IPS-NIHi11 (cell line): ENCODE measurements around the gene ALKAL2.

Source experiments
- DNase-seq: peaks from one replicate; pipeline ENCODE4 v3.0.0; 2012; ENCODE audit warnings: mixed read lengths, low spot score

Gene ALKAL2

DNA sequence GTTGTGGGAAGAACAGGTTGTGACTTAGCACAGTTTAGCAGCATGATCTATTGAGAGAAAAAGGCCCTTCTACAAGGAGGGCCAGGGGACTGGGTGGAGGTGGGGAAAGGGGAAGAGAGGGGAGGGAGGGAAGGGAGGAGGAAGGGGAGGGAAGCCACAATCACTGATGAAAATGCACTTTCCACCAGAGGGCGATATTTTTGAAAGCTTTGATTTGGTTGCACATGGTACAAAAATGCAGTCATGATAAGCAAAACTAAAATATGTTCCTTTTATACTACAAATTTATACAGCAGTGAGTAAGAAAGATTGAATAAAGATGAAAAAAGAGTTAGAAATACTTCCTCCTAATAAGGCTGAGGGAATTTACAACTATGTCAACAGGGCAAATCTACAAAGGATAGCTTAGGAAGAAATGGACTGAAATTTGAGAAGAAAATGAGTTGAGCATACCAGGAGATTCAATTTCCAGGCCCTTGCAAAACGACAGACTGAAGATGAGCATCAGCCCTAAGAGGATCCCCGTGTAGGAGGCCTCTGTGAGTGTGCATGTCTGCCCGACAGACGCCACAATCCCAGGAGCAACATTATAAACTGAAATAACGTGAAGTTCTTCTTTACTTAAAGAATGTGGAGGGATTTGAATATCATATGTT lies 41.3 kb downstream of the ALKAL2 start:
- peak; percentile 49 for DNase-seq

DNA sequence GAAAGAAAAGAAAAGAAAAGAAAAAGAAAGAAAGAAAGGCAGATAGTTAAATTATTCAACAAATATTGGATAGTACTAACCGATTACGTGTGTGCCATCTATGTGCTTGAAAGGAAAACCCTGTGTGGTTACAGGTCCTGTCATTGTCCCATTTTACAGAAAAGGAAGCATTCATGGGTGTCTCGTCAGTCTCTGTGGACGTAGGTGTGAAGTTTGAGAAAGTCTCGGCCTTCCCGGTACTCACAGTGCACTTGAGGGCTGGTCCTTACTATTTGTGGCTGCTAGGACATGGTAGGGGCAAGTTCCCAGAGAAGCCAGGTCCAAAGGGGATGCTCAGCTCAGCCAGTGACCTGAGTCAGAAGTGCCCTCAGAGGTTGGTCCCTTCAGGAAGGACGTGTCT lies 43.3 kb downstream of the ALKAL2 start:
- DNase-seq = no peak

DNA sequence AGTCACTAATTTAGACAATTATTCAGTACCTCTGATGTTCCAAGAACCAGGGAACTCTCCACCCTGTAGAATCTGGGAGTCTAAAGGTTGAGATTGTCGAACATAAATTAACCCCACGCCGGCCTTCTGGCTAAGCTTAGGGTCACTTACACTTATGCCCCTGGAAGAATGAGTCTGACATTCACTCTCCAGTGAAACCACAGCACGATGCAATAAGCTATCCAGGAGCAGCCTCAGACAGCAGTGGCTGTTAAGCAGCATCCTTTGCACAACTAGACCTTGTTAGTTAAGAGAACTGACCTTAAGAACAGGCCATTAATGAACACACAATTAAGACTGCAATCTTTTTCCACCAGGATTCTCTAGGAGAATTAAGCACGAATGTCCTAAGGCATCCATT lies 49.0 kb downstream of the ALKAL2 start:
- DNase-seq = no peak

DNA sequence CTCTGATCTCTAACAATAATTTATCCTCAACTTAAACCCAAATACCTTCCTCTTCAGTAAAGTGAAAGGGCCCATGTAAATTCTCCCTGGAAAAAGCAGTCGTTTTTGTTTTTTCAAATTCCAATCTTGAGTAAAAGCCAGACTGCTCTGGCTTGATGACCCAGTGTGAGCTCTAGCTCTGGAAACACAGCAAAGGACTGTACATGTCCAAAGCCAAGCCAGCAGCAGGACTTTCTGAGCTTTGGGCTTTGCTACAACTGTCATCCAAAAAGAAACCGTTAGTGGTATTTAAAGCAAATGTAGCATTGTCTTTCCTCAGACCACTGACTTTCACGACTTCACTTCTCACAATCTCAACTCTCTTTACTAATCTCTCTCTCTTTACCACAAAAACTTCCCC lies 49.5 kb downstream of the ALKAL2 start:
- no peak for DNase-seq

DNA sequence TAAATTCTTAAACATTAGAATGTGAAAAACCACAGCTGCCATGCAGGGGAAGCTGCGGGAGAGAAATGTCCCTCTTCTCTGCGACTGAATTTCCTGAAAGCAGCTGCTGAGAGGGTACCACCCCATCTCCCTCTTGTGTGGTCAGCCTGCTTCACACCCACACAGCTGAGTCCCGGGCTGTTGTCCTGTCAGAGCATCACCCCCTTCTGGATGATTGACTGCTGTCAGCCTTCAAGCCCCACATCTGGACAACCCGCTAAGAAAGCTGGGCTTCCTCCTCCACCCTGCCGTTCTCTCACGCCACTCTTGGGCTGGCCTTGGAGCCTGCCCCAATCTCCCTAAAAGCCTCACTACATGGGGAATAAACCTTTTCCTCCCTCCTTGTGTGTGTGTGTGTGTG lies 50.0 kb downstream of the ALKAL2 start:
- no peak for DNase-seq

DNA sequence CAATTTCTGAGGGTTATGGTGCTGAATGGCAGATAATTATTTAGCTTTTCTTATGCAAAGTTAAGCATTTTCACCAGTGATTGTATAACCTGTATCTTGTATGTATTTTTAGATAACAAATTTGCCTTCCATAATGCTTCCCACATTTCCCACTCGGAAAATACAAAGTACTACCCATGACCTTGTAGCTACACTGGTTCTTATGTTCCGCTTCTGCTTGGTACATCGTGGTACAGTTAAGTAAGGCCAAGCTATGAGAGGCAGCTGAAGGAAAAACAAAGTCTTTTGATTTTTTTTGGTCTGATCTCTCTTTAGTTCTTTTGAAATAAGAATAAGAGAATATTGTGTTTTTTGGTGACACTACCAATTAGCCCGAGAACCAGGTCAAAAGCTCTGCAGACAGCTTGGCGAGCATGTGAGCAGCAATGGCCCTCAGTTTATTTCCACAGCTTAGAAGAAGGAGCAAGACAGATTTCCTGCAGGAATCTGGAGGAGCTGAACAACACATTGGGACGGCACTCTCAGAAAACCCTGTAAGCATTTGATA lies 50.8 kb downstream of the ALKAL2 start:
- DNase-seq = no peak

DNA sequence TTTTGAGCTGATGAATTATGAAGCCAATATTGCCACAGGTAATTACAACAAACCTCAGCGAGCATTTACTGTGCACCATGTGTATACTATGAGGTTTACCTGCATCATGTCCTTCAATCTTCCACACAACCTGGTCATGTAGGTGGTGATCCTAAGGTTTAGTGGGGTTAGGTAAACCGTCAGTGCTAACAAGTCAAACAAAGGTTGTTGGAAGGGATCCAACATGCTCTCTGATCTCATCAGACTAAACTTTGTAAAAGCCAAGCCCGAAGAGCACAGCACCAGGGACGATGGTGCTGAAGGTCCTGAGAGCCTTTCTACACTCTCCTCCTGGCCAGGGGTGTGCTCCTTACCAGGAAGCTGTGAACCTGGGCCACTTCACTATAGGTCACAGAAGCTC lies 53.5 kb downstream of the ALKAL2 start:
- no peak for DNase-seq

DNA sequence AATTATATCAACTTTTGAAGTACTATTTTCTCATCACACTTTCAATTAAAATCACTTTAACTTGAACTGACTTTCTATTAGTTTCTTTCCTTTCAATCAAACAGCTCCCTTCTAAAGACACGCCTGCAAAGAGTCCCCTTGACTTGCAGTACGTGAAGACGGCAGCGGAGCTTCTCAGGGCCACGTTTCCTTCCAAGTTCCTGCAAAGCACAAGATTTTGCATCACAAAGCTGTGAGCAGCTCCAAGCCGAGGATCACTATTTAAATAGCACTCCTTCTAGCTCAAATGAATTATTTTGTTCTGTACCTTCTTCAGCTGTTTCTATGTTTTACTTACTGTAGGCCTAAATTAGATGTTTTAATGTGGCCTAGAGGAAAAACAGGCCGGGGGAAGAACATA lies 54.9 kb downstream of the ALKAL2 start:
- peak; percentile 69 for DNase-seq

DNA sequence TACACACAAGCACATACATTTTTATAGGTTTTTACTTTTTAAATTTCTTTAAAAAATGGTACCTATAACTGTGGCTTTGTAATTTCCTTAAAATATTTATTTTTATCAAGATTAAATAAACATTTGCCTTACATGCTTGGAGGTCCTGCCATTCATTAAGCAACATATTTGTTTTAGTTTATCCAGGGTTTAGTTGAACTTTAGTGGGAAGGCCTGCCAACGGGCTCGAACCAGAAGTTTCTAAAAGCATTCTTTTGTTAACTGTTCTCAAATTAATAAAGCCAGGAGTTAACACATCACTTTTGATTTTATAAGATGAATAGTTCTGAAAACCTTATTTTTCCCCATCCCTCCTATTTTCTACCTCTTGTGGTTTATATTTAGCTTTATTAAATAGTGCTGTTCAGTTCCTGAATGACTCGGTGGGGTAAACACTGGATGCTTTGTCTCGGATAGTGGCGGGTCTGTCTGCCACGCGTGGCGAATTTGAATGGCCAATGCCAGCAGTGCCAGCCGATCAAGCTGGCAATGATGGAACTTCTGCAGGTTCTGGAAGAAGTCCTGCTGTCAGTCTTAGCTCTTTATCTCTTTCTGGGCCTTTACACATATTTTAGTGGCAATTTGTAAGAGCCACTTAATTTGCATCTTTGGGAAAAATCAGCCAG lies 56.2 kb downstream of the ALKAL2 start:
- DNase-seq = no peak
